Parathyroid adenoma (tissue), 2 donors: ENCODE results near the gene SYNPO2L.
"Not testable (repeated sequence)": the region's sequence is repeated elsewhere in the genome, so short reads cannot be mapped to it uniquely, and the experiment has no call there.

Experiments
- H2AFZ ChIP-seq: fragments of 300-600 bp; sonication (generic); one replicate; pipeline ENCODE4 v1.7.0; 2017; ENCODE audit warnings: antibody characterized with exemption, mild to moderate bottlenecking
- H3K27ac ChIP-seq: fragments of 300-600 bp; sonication (generic); one replicate; pipeline ENCODE4 v1.7.0; 2017
- H3K27me3 ChIP-seq: fragments of 300-600 bp; sonication (generic); one replicate; pipeline ENCODE4 v1.7.0; 2017; ENCODE audit warnings: low read length; ENCODE audit not compliant: control insufficient read depth, insufficient read depth
- H3K36me3 ChIP-seq: fragments of 300-600 bp; sonication (generic); one replicate; pipeline ENCODE4 v1.7.0; 2017; ENCODE audit warnings: low read length; ENCODE audit not compliant: control insufficient read depth, insufficient read depth
- H3K4me1 ChIP-seq: fragments of 300-600 bp; sonication (generic); one replicate; pipeline ENCODE4 v1.7.0; 2017; ENCODE audit warnings: control low read depth
- H3K4me2 ChIP-seq: fragments of 300-600 bp; sonication (generic); one replicate; pipeline ENCODE4 v1.7.0; 2017; ENCODE audit warnings: low read length
- H3K4me3 ChIP-seq: fragments of 300-600 bp; sonication (generic); one replicate; pipeline ENCODE4 v1.7.0; 2017; ENCODE audit warnings: low read depth, low read length
- H3K79me2 ChIP-seq: fragments of 300-600 bp; sonication (generic); one replicate; pipeline ENCODE4 v1.7.0; 2017; ENCODE audit warnings: control low read depth
- H3K9ac ChIP-seq: fragments of 300-600 bp; sonication (generic); one replicate; pipeline ENCODE4 v1.7.0; 2017; ENCODE audit warnings: mild to moderate bottlenecking
- H3K9me3 ChIP-seq: fragments of 300-600 bp; sonication (generic); one replicate; pipeline ENCODE4 v1.7.0; 2017; ENCODE audit warnings: low read length; ENCODE audit not compliant: control insufficient read depth
- TF ChIP-seq, protein P1 (sequence below): fragments of 300-600 bp; sonication (generic); IDR thresholded peaks from one replicate; pipeline ENCODE4 v1.7.0; 2017; ENCODE audit warnings: antibody characterized with exemption, mild to moderate bottlenecking
- donor health status: primary hyperparathyroidism.

The SYNPO2L gene

DNA sequence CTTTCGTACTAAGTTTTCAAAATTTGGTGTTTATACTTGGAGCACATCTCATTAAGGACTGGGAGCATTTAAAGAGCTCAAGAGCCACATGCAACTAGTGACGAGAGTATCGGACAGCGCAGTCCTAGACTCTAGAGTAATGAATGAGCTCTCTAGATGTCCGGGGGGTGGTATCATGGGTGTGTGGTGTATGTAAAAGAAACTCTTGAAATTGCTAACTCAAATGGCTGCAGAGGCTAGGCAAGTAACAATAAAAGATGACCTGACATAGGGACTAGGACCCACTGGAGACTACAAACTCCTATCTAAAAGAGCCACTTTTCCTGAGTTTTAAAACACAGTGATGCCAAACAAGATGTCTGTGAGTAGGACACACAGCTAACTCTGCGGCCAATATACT, 28.5 kb downstream of the SYNPO2L start:
- TF ChIP-seq, protein P1, sequence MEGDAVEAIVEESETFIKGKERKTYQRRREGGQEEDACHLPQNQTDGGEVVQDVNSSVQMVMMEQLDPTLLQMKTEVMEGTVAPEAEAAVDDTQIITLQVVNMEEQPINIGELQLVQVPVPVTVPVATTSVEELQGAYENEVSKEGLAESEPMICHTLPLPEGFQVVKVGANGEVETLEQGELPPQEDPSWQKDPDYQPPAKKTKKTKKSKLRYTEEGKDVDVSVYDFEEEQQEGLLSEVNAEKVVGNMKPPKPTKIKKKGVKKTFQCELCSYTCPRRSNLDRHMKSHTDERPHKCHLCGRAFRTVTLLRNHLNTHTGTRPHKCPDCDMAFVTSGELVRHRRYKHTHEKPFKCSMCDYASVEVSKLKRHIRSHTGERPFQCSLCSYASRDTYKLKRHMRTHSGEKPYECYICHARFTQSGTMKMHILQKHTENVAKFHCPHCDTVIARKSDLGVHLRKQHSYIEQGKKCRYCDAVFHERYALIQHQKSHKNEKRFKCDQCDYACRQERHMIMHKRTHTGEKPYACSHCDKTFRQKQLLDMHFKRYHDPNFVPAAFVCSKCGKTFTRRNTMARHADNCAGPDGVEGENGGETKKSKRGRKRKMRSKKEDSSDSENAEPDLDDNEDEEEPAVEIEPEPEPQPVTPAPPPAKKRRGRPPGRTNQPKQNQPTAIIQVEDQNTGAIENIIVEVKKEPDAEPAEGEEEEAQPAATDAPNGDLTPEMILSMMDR = no peak
- H3K4me2 ChIP-seq = no peak overlapping the region
- no peaks in the 10 kb centered on the region for H3K27me3 ChIP-seq
- H3K36me3 ChIP-seq = no peaks in the 10 kb centered on the region
- peaks cover 7% of the 10 kb centered on the region for H3K4me1 ChIP-seq
- no peak overlapping the region for H2AFZ ChIP-seq
- H3K27ac ChIP-seq = no peak overlapping the region
- no peak overlapping the region for H3K9ac ChIP-seq
- peaks cover 5% of the 10 kb centered on the region for H3K79me2 ChIP-seq
- no peaks in the 10 kb centered on the region for H3K9me3 ChIP-seq
- H3K4me3 ChIP-seq = no peak overlapping the region

- H3K4me3 ChIP-seq = peak overlapping the region; percentile 96
- H3K9ac ChIP-seq = no peak overlapping the region
- peaks cover 7% of the 10 kb centered on the region for H3K4me1 ChIP-seq
- H3K79me2 ChIP-seq = peaks cover 7% of the 10 kb centered on the region
- no peaks in the 10 kb centered on the region for H3K36me3 ChIP-seq
- H3K27me3 ChIP-seq = no peaks in the 10 kb centered on the region
- peak overlapping the region; percentile 97 for H3K4me2 ChIP-seq
- TF ChIP-seq, protein P1 = no peak
- no peaks in the 10 kb centered on the region for H3K9me3 ChIP-seq
- H3K27ac ChIP-seq = peak overlapping the region; percentile 87
- peak overlapping the region; percentile 89 for H2AFZ ChIP-seq
These were observed 29.7 kb downstream of the SYNPO2L start for GRCh38 chr10:73625884-73626752.

GRCh38 chr10:73625004-73625883, 30.6 kb downstream of the SYNPO2L start:
- H3K79me2 ChIP-seq = peaks cover 14% of the 10 kb centered on the region
- H3K36me3 ChIP-seq = no peaks in the 10 kb centered on the region
- H3K4me1 ChIP-seq = peaks cover 7% of the 10 kb centered on the region
- peak overlapping the region; percentile 97 for H3K4me2 ChIP-seq
- H2AFZ ChIP-seq = peak overlapping the region; percentile 89
- H3K4me3 ChIP-seq = peak overlapping the region; percentile 96
- TF ChIP-seq, protein P1 = peak; percentile 7
- H3K9ac ChIP-seq = peak overlapping the region; percentile 89
- H3K27ac ChIP-seq = peak overlapping the region; percentile 87
- H3K27me3 ChIP-seq = no peaks in the 10 kb centered on the region
- no peaks in the 10 kb centered on the region for H3K9me3 ChIP-seq

GRCh38 chr10:73623056-73623455, 32.8 kb downstream of the SYNPO2L start:
- Histone ChIP-seq H3K4me3 (no peak overlapping the region), H3K27ac (no peak overlapping the region), H3K9ac (no peak overlapping the region), H2AFZ (no peak overlapping the region), H3K4me2 (no peak overlapping the region), H3K4me1 (peaks cover 7% of the 10 kb centered on the region), H3K9me3 (no peaks in the 10 kb centered on the region), H3K27me3 (no peaks in the 10 kb centered on the region), H3K79me2 (peaks cover 16% of the 10 kb centered on the region), H3K36me3 (no peaks in the 10 kb centered on the region)
- TF ChIP-seq, protein P1 = no peak

DNA sequence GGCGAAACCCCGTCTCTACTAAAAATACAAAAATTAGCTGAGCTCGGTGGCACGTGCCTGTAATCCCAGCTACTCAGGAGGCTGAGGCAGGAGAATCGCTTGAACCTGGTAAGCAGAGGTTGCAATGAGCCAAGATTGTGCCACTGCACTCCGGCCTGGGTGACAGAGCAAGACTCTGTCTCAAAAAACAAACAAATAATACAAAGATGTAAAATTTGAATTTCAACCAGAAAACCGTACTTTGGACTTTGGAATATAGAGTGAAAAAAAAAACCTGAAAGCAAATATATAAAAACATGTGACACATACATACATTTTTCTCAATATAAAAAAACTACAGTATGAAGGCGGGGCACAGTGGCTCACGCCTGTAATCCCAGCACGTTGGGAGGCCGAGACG, 34.9 kb downstream of the SYNPO2L start:
- not testable (repeated sequence) for H2AFZ ChIP-seq, H3K4me2 ChIP-seq, H3K9ac ChIP-seq, H3K27me3 ChIP-seq, H3K4me1 ChIP-seq, H3K27ac ChIP-seq, H3K36me3 ChIP-seq, H3K4me3 ChIP-seq, H3K9me3 ChIP-seq
- peaks cover 16% of the 10 kb centered on the region for H3K79me2 ChIP-seq

DNA sequence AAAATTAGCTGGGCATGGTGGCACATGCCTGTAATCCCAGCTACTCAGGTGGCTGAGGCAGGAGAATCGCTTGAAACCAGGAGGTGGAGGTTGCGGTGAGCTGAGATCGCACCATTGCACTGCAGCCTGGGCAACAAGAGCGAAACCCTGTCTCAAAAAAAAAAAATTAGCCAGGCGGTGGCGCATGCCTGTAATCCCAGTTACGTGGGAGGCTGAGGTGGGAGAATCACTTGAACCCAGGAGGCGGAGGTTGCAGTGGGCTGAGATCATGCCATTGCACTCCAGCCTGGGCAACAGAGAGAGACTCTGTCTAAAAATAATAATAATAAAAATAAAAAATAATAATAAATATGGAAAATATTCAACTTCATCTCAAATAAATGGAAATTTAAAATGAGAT, 38.7 kb downstream of the SYNPO2L start:
- H3K36me3 ChIP-seq, H3K4me1 ChIP-seq, H3K4me2 ChIP-seq, H3K9ac ChIP-seq, H3K4me3 ChIP-seq, H2AFZ ChIP-seq, H3K9me3 ChIP-seq, H3K27me3 ChIP-seq, H3K27ac ChIP-seq: not testable (repeated sequence)
- H3K79me2 ChIP-seq = peaks cover 22% of the 10 kb centered on the region
